Left hindlimb (tissue), 1 donor: ENCODE data around the gene NCKAP5.
"Not testable (repeated sequence)": the region's sequence is repeated elsewhere in the genome, so short reads cannot be mapped to it uniquely, and the experiment has no call there.

Experiments used
- DNase-seq: peaks from one replicate; pipeline ENCODE4 v3.0.0-alpha.2; 2018

NCKAP5 gene

GRCh38 chr2:132849118-132849517 lies 719.1 kb downstream of the NCKAP5 start:
- no peak for DNase-seq

- DNase-seq, result no peak
Observed at GRCh38 chr2:132845339-132845738, 722.9 kb downstream of the NCKAP5 start.

- DNase-seq, result no peak
Observed at GRCh38 chr2:132844585-132844984, 723.7 kb downstream of the NCKAP5 start.

GRCh38 chr2:132837769-132838168 lies 730.5 kb downstream of the NCKAP5 start:
- DNase-seq, result no peak

GRCh38 chr2:132830321-132830827 lies 737.9 kb downstream of the NCKAP5 start:
- no peak for DNase-seq

GRCh38 chr2:132825601-132826000 lies 742.7 kb downstream of the NCKAP5 start:
- DNase-seq, result no peak

- DNase-seq, result no peak
Observed at GRCh38 chr2:132824716-132825115, 743.5 kb downstream of the NCKAP5 start.

GRCh38 chr2:132816234-132816633 lies 752.0 kb downstream of the NCKAP5 start:
- DNase-seq, result no peak

GRCh38 chr2:132815516-132815915 lies 752.7 kb downstream of the NCKAP5 start:
- DNase-seq, result no peak

- DNase-seq, result no peak
Observed at GRCh38 chr2:132814651-132815050, 753.6 kb downstream of the NCKAP5 start.

GRCh38 chr2:132813422-132813821 lies 754.8 kb downstream of the NCKAP5 start:
- no peak for DNase-seq

- no peak for DNase-seq
Observed at GRCh38 chr2:132811148-132811915, 756.9 kb downstream of the NCKAP5 start.

GRCh38 chr2:132809962-132810361 lies 758.3 kb downstream of the NCKAP5 start:
- DNase-seq, result not testable (repeated sequence)

GRCh38 chr2:132804051-132804450 lies 764.2 kb downstream of the NCKAP5 start:
- no peak for DNase-seq

- DNase-seq, result no peak
Observed at GRCh38 chr2:132798341-132798740, 769.9 kb downstream of the NCKAP5 start.

- no peak for DNase-seq
Observed at GRCh38 chr2:132797556-132797955, 770.7 kb downstream of the NCKAP5 start.

GRCh38 chr2:132797071-132797470 lies 771.2 kb downstream of the NCKAP5 start:
- no peak for DNase-seq

- DNase-seq, result no peak
Observed at GRCh38 chr2:132795220-132795619, 773.0 kb downstream of the NCKAP5 start.

GRCh38 chr2:132793532-132793931 lies 774.7 kb downstream of the NCKAP5 start:
- DNase-seq, result no peak

- DNase-seq, result no peak
Observed at GRCh38 chr2:132790207-132790785, 778.0 kb downstream of the NCKAP5 start.

- no peak for DNase-seq
Observed at GRCh38 chr2:132789066-132789465, 779.2 kb downstream of the NCKAP5 start.

- DNase-seq, result no peak
Observed at GRCh38 chr2:132788310-132788838, 779.9 kb downstream of the NCKAP5 start.

GRCh38 chr2:132783883-132784282 lies 784.4 kb downstream of the NCKAP5 start:
- no peak for DNase-seq

GRCh38 chr2:132782176-132782783 lies 786.0 kb downstream of the NCKAP5 start:
- no peak for DNase-seq
